GM20000 (cell line): ENCODE measurements around the gene NDUFAF8.

Source experiments
- DNase-seq: peaks from one replicate; pipeline ENCODE4 v3.0.0; 2012; ENCODE audit warnings: low spot score
- CTCF ChIP-seq: IDR thresholded peaks from 2 replicates; pipeline ENCODE4 v1.5.1; 2012; ENCODE audit warnings: mild to moderate bottlenecking, control low read depth; ENCODE audit errors: extremely low read depth, missing control alignments

NDUFAF8 gene

GRCh38 chr17:81264640-81265039 is 25.5 kb downstream of the NDUFAF8 start:
- no peak for TF ChIP-seq CTCF
- DNase-seq, result no peak

- no peak for TF ChIP-seq CTCF
- no peak for DNase-seq
Observed at GRCh38 chr17:81265576-81265975, 26.5 kb downstream of the NDUFAF8 start.

DNA sequence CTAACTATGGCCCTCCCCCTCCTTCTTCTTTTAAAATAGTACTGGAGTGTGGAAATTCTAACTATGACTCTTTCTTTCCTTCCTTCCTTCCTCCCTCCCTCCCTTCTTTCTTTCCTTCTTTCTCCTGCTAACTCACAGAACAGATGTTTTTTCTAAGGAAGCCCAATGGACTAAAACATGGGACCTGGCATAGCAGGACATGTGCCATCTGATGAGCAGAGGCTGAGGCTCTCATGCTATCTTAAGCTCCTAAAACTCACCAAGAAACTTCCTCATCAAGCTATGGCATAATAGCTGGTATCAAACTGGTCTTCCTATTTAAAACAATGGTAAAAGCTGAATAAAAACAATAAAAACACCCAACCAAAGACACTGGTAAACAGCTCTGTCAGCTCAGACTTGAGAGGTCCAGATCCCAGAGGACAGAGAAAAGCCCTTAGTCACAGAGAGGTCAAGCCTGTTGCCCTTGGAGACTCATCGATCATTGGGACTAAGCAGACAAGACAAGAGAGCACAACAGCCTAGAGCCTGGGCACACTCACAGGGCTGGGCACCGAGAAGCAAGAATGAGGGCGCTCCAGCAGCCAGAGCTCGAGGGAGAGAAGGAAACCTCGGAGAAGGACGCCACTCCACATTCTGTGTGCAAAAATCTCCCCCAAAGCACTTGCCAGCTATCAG is 28.4 kb downstream of the NDUFAF8 start:
- no peak for TF ChIP-seq CTCF
- no peak for DNase-seq

GRCh38 chr17:81270279-81270678 is 31.2 kb downstream of the NDUFAF8 start:
- TF ChIP-seq CTCF, result no peak
- DNase-seq, result no peak

GRCh38 chr17:81271226-81271625 is 32.1 kb downstream of the NDUFAF8 start:
- DNase-seq, result no peak
- no peak for TF ChIP-seq CTCF

GRCh38 chr17:81272616-81273015 is 33.5 kb downstream of the NDUFAF8 start:
- TF ChIP-seq CTCF, result no peak
- DNase-seq, result no peak

- TF ChIP-seq CTCF, result no peak
- no peak for DNase-seq
Observed at GRCh38 chr17:81273698-81274470, 34.8 kb downstream of the NDUFAF8 start.
